Activated CD8-positive, alpha-beta T cell treated with anti-CD3 and anti-CD28 coated beads for 36 hours (primary cell): Measurements from ENCODE around the gene SEMA4D. TPM values are rescaled to one million over a fixed set of nuclear protein-coding genes. Genes with fewer than 3 reads are reported as not detected.

Experiments used
- ATAC-seq: fragments of 200-7000 bp; cut with Tn5 transposase; one replicate; pipeline ENCODE4 v1.10.0; 2021; ENCODE audit warnings: mild to moderate bottlenecking, moderate library complexity
- CTCF ChIA-PET: fragments of 350-600 bp; sonication (Branson Sonifier 250); formaldehyde crosslinking; loops from one replicate; lab custom pipeline; 2021; ENCODE audit warnings: antibody characterized with exemption; lab: Charles Lee
- POLR2A ChIA-PET: fragments of 350-600 bp; sonication (Branson Sonifier 250); formaldehyde crosslinking; loops from one replicate; lab custom pipeline; 2021; ENCODE audit warnings: antibody characterized with exemption; lab: Charles Lee
- DNase-seq: peaks from one replicate; pipeline ENCODE4 v3.0.0-alpha.2; 2020
- H3K27ac Mint-ChIP-seq: one replicate; pipeline ENCODE4 v1.8.0; 2021; ENCODE audit warnings: mild to moderate bottlenecking, mixed read lengths
- H3K27me3 Mint-ChIP-seq: one replicate; pipeline ENCODE4 v1.8.0; 2021; ENCODE audit warnings: mixed read lengths
- H3K36me3 Mint-ChIP-seq: one replicate; pipeline ENCODE4 v1.8.0; 2021; ENCODE audit warnings: low read depth, mixed read lengths
- H3K4me1 Mint-ChIP-seq: one replicate; pipeline ENCODE4 v1.8.0; 2021; ENCODE audit warnings: low read depth, mixed read lengths
- H3K4me3 Mint-ChIP-seq: one replicate; pipeline ENCODE4 v1.8.0; 2021; ENCODE audit warnings: mild to moderate bottlenecking, moderate library complexity, mixed read lengths
- H3K9me3 Mint-ChIP-seq: one replicate; pipeline ENCODE4 v1.8.0; 2021; ENCODE audit warnings: mixed read lengths
- CTCF ChIP-seq: fragments of 200-600 bp; IDR thresholded peaks from one replicate; pipeline ENCODE4 v1.8.0; 2022; ENCODE audit warnings: antibody characterized with exemption, mild to moderate bottlenecking
- intact Hi-C: fragments of 100-400 bp; cut with micrococcal nuclease; formaldehyde crosslinking; loops from one replicate; pipeline ENCODE4 v1.10.0; 2022
- total RNA-seq, 2 experiments: library from RNA; stranded (reverse); gene quantifications; one replicate each; pipeline ENCODE4 v1.2.3, GENCODE V29; 2021

The SEMA4D gene
- total RNA-seq, 2 experiments from 2014 or later, result 290 to 317 TPM

- Mint-ChIP-seq H3K27me3 (no peaks in the 10 kb centered on the region), H3K27ac (peak overlapping the region; percentile 93), H3K4me1 (peaks cover 92% of the 10 kb centered on the region), H3K9me3 (no peaks in the 10 kb centered on the region), H3K4me3 (no peak overlapping the region), H3K36me3 (peaks cover 70% of the 10 kb centered on the region)
- POLR2A ChIA-PET, result interaction anchor here (0.7 to 4.9 kb wide), 5 partner anchors 9 to 33 kb away, joined by 3 to 39 read pairs (median 5); no protein-coding TSS in a partner anchor
- DNase-seq (no peak), ATAC-seq (no peak)
- CTCF ChIA-PET, result interaction anchor here (1.1 to 9.0 kb wide), 6 partner anchors 10 to 154 kb away, joined by 3 to 87 read pairs (median 9); no protein-coding TSS in a partner anchor
- no peak for TF ChIP-seq CTCF
- intact Hi-C loops, result no loop called here
Measured at GRCh38 chr9:89439571-89439970, 58.3 kb downstream of the SEMA4D start.

GRCh38 chr9:89438194-89438593 lies 59.7 kb downstream of the SEMA4D start:
- ChIA-PET CTCF (interaction anchor here (1.0 to 9.0 kb wide), 4 partner anchors 9 to 110 kb away, joined by 3 to 87 read pairs (median 10); no protein-coding TSS in a partner anchor), POLR2A (interaction anchor here (0.9 to 2.3 kb wide), 7 partner anchors 9 to 111 kb away, joined by 3 to 11 read pairs (median 4); no protein-coding TSS in a partner anchor)
- Mint-ChIP-seq H3K27ac (peak overlapping the region; percentile 82), H3K27me3 (no peaks in the 10 kb centered on the region), H3K9me3 (no peaks in the 10 kb centered on the region), H3K4me1 (peaks cover 90% of the 10 kb centered on the region), H3K36me3 (peaks cover 72% of the 10 kb centered on the region), H3K4me3 (no peak overlapping the region)
- no peak for TF ChIP-seq CTCF
- ATAC-seq (no peak), DNase-seq (no peak)
- intact Hi-C loops, result no loop called here

- DNase-seq (no peak), ATAC-seq (no peak)
- no peaks in the 10 kb centered on the region for H3K9me3 Mint-ChIP-seq
- no peak for TF ChIP-seq CTCF
- CTCF ChIA-PET, result interaction anchor here (1.0 to 9.0 kb wide), 4 partner anchors 9 to 111 kb away, joined by 3 to 87 read pairs (median 7); no protein-coding TSS in a partner anchor
- H3K4me3 Mint-ChIP-seq, result no peak overlapping the region
- H3K4me1 Mint-ChIP-seq, result peaks cover 86% of the 10 kb centered on the region
- H3K27me3 Mint-ChIP-seq, result no peaks in the 10 kb centered on the region
- H3K27ac Mint-ChIP-seq, result peak overlapping the region; percentile 82
- POLR2A ChIA-PET, result interaction anchor here (0.9 to 2.3 kb wide), 9 partner anchors 9 to 112 kb away, joined by 3 to 11 read pairs (median 3); no protein-coding TSS in a partner anchor
- intact Hi-C loops, result no loop called here
- H3K36me3 Mint-ChIP-seq, result peaks cover 72% of the 10 kb centered on the region
Measured at GRCh38 chr9:89437772-89438171, 60.1 kb downstream of the SEMA4D start.

- peak; percentile 71 for ATAC-seq
- Mint-ChIP-seq H3K27ac (peak overlapping the region; percentile 82), H3K36me3 (peaks cover 70% of the 10 kb centered on the region), H3K4me3 (no peak overlapping the region), H3K4me1 (peaks cover 86% of the 10 kb centered on the region), H3K9me3 (no peaks in the 10 kb centered on the region), H3K27me3 (no peaks in the 10 kb centered on the region)
- ChIA-PET POLR2A (interaction anchor here (1.0 to 2.3 kb wide), 10 partner anchors 8 to 112 kb away, joined by 3 to 11 read pairs (median 3); no protein-coding TSS in a partner anchor), CTCF (interaction anchor here (1.0 to 2.5 kb wide), 3 partner anchors 9 to 111 kb away, joined by 3 to 11 read pairs (median 7); no protein-coding TSS in a partner anchor)
- no peak for TF ChIP-seq CTCF
- intact Hi-C loops, result no loop called here
- DNase-seq, result peak; percentile 79
Measured at GRCh38 chr9:89436963-89437625, 60.8 kb downstream of the SEMA4D start.

GRCh38 chr9:89436326-89436725 lies 61.6 kb downstream of the SEMA4D start:
- CTCF ChIA-PET, result interaction anchor here (1.1 to 2.5 kb wide), 3 partner anchors 8 to 112 kb away, joined by 3 to 11 read pairs (median 7); no protein-coding TSS in a partner anchor
- peak overlapping the region; percentile 77 for H3K27ac Mint-ChIP-seq

More at GRCh38 chr9:89436326-89436725, 61.6 kb downstream of the SEMA4D start:
- no peak for ATAC-seq
- Mint-ChIP-seq H3K27me3 (no peaks in the 10 kb centered on the region), H3K36me3 (peaks cover 67% of the 10 kb centered on the region), H3K4me1 (peaks cover 86% of the 10 kb centered on the region), H3K9me3 (no peaks in the 10 kb centered on the region), H3K4me3 (no peak overlapping the region)
- intact Hi-C loops, result no loop called here
- TF ChIP-seq CTCF, result no peak
- DNase-seq, result no peak
- POLR2A ChIA-PET, result interaction anchor here (0.7 to 2.3 kb wide), 6 partner anchors 10 to 150 kb away, joined by 3 to 11 read pairs (median 4); no protein-coding TSS in a partner anchor
